ENCODE data around the gene SAMD9L.
"Not testable (repeated sequence)": the region's sequence is repeated elsewhere in the genome, so short reads cannot be mapped to it uniquely, and the experiment has no call there.

Gene SAMD9L

DNA sequence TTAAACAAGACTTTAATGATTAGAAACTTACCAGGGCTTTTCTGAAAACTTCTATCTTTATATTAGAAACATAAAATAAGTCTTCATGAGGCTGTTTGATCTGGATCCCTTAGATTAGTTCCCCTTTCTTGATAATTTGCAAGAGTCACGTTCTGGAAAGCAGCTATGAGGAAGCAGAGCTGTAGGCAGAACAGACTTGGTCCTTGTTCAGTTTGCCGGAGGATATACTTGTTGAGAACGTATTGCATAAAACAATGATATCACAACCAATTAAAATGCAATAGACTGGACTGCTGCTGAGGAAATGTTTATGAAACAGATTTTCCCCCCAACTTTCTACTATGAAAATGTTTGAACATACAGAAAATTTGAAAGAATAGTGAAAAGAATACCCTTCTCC is 2.8 kb downstream of the SAMD9L start:
- TF ChIP-seq, protein P1, sequence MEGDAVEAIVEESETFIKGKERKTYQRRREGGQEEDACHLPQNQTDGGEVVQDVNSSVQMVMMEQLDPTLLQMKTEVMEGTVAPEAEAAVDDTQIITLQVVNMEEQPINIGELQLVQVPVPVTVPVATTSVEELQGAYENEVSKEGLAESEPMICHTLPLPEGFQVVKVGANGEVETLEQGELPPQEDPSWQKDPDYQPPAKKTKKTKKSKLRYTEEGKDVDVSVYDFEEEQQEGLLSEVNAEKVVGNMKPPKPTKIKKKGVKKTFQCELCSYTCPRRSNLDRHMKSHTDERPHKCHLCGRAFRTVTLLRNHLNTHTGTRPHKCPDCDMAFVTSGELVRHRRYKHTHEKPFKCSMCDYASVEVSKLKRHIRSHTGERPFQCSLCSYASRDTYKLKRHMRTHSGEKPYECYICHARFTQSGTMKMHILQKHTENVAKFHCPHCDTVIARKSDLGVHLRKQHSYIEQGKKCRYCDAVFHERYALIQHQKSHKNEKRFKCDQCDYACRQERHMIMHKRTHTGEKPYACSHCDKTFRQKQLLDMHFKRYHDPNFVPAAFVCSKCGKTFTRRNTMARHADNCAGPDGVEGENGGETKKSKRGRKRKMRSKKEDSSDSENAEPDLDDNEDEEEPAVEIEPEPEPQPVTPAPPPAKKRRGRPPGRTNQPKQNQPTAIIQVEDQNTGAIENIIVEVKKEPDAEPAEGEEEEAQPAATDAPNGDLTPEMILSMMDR (IDR thresholded peaks at IDR 0.05): no peak
- Mint-ChIP-seq H3K27me3 (ENCODE audit: low read depth, poor library complexity) (peaks cover 10% of the 10 kb centered on the region), H3K4me3 (no peak overlapping the region), H3K36me3 (ENCODE audit: low read depth) (no peaks in the 10 kb centered on the region), H3K27ac (no peak overlapping the region), H3K9me3 (no peaks in the 10 kb centered on the region), H3K4me1 (no peaks in the 10 kb centered on the region)
- DNase-seq: no peak

DNA sequence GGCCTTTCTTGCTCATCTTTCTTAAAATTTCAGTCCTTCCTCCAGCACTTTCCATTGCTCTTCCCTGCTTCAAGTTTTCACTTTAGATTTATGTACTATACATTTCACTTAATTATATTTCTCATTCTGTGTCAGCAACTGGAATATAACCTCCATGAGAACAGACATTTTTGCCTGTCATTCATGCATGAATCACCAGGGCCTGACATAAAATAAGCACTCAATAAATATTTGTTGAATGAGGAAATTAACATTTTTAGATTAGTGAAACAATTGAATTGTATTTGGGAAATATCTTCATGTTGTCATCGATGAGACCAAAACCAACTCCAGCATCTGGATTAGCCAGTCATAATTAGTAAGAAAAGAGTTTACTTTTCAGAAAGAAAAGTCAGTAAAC is 6.1 kb downstream of the SAMD9L start:
- H3K4me1 Mint-ChIP-seq: no peaks in the 10 kb centered on the region
- DNase-seq: no peak
- no peaks in the 10 kb centered on the region for H3K9me3 Mint-ChIP-seq
- H3K4me3 Mint-ChIP-seq: no peak overlapping the region
- H3K36me3 Mint-ChIP-seq (ENCODE audit: low read depth): no peaks in the 10 kb centered on the region
- H3K27me3 Mint-ChIP-seq (ENCODE audit: low read depth, poor library complexity): peaks cover 10% of the 10 kb centered on the region
- TF ChIP-seq, protein P1 (IDR thresholded peaks at IDR 0.05): no peak
- no peak overlapping the region for H3K27ac Mint-ChIP-seq

DNA sequence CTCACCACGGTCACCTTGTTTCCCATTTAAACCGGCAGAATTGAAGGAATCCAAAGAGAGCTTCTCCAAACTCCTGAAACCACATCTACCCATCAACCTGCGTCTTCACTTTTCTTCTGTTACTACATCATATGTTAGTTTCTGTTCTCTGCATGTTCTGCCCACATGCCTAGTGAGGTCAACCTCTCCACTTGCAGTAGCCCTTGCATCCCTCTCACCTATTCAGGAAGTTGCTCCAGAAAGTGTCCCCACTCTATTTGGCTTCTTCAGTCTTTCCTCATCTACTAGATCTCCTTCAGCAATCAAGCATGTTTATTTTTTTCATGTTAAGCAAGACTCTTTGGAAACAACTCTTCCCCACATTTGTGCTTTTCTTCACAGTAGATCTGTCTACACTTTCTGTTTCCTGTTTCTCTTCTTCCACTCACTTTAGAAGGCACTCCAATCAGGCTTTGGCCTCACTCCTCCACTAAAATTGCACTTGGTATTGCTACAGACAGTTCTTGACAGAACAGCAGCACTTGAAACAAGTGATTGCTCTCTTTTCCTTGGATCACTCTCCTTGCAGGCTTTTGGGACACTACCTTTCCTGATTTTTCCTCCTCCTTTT is 7.5 kb downstream of the SAMD9L start:
- Mint-ChIP-seq H3K4me1 (no peaks in the 10 kb centered on the region), H3K27ac (no peak overlapping the region), H3K36me3 (ENCODE audit: low read depth) (no peaks in the 10 kb centered on the region), H3K4me3 (no peak overlapping the region), H3K9me3 (no peaks in the 10 kb centered on the region), H3K27me3 (ENCODE audit: low read depth, poor library complexity) (peaks cover 10% of the 10 kb centered on the region)
- TF ChIP-seq, protein P1 (IDR thresholded peaks at IDR 0.05): no peak
- DNase-seq: no peak

DNA sequence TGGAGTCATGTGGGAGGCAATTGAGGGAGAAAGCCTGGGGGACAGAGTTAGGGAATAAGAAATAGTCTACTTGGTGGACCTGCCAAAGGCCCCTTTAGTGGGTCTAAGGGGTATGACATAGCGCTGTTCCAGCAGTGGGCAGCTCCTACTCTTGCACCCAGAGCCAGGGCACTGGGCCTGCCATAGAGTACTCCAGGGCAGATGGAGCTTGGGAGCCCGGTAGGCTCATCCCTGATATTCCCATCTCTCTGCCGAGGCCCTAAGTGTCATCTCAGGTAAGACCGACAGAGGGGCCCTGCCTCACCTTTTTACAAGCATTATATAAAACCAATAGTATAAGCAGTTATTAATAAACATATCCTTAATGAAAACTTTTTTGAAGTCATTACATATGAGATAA is 9.6 kb downstream of the SAMD9L start:
- TF ChIP-seq, protein P1 (IDR thresholded peaks at IDR 0.05): no peak
- peaks cover 31% of the 10 kb centered on the region for H3K27me3 Mint-ChIP-seq (ENCODE audit: low read depth, poor library complexity)
- no peaks in the 10 kb centered on the region for H3K9me3 Mint-ChIP-seq
- DNase-seq: no peak
- H3K27ac Mint-ChIP-seq: no peak overlapping the region
- H3K4me1 Mint-ChIP-seq: no peaks in the 10 kb centered on the region
- no peak overlapping the region for H3K4me3 Mint-ChIP-seq
- H3K36me3 Mint-ChIP-seq (ENCODE audit: low read depth): no peaks in the 10 kb centered on the region

DNA sequence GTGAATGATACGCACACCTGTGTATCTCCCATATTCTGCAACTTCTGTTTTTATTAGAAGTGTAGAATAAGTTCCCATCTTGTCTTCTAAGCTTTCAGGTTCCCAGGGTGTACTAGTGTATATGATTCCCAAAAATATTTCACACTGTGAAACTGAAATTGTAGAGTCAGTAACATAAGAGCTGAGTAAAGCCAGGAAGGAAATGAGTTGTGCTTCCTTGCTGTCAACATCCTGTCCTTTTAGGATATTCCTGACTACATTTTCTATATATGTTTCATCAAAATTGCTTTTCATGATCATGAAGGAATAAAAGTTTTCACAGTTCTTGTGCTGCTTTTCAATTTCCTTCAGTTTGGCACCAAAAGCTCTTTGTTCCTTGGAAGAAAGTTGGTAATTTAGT is 15.2 kb downstream of the SAMD9L start:
- no peaks in the 10 kb centered on the region for H3K4me1 Mint-ChIP-seq
- no peaks in the 10 kb centered on the region for H3K36me3 Mint-ChIP-seq (ENCODE audit: low read depth)
- H3K27me3 Mint-ChIP-seq (ENCODE audit: low read depth, poor library complexity): peaks cover 52% of the 10 kb centered on the region
- no peak for DNase-seq
- H3K27ac Mint-ChIP-seq: no peak overlapping the region
- H3K9me3 Mint-ChIP-seq: peaks cover 4% of the 10 kb centered on the region
- H3K4me3 Mint-ChIP-seq: no peak overlapping the region
- TF ChIP-seq, protein P1 (IDR thresholded peaks at IDR 0.05): no peak

DNA sequence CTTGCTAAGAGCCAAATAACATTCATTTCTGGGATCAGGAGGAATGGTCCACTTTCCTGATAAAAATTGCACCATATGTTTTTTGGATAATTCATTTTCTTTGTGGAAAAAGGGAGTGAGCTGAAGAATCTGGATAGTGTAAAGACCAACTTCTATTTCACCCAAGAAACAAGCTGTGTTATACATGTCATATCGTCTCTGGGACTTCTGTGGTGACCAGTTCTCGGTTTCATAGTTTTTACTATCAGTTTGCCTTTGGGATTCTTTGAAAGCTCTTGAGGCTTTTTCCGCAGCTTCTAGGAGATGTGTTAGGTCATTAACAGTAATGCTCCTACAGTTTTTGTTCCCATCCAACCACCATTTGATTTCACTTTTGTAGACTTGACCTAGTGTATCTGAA is 16.0 kb downstream of the SAMD9L start:
- Mint-ChIP-seq H3K4me3 (no peak overlapping the region), H3K36me3 (ENCODE audit: low read depth) (no peaks in the 10 kb centered on the region), H3K9me3 (peaks cover 4% of the 10 kb centered on the region), H3K27me3 (ENCODE audit: low read depth, poor library complexity) (peaks cover 52% of the 10 kb centered on the region), H3K27ac (no peak overlapping the region), H3K4me1 (no peaks in the 10 kb centered on the region)
- TF ChIP-seq, protein P1 (IDR thresholded peaks at IDR 0.05): no peak
- DNase-seq: no peak

DNA sequence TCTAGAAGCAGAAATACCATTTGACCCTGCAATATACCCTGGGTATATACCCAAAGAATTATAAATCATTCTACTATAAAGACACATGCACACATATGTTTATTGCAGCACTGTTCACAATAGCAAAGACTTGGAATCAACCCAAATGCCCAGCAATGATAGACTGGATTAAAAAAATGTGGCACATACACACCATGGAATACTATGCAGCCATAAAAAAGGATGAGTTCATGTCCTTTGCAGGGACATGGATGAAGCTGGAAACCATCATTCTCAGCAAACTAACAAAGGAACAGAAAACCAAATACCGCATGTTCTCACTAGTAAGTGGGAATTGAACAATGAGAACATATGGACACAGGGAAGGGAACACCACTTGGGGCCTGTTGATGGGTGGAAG is 21.2 kb downstream of the SAMD9L start:
- not testable (repeated sequence) for H3K4me3 Mint-ChIP-seq; H3K36me3 Mint-ChIP-seq (ENCODE audit: low read depth); H3K4me1 Mint-ChIP-seq; DNase-seq; H3K27ac Mint-ChIP-seq
- peaks cover 34% of the 10 kb centered on the region for H3K27me3 Mint-ChIP-seq (ENCODE audit: low read depth, poor library complexity)
- peaks cover 22% of the 10 kb centered on the region for H3K9me3 Mint-ChIP-seq

DNA sequence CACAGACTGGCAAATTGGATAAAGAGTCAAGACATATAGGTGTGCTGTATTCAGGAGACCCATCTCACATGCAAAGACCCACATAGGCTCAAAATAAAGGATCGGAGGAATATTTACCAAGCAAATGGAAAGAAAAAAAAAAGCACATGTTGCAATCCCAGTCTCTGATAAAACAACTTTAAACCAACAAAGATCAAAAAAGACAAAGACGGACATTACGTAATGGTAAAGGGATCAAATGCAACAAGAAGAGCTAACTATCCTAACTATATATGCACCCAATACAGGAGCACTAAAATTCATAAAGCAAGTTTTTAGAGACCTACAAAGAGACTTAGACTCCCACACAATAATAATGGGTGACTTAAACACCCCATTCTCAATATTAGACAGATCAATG is 24.7 kb downstream of the SAMD9L start:
- H3K27me3 Mint-ChIP-seq (ENCODE audit: low read depth, poor library complexity): peaks cover 16% of the 10 kb centered on the region
- not testable (repeated sequence) for DNase-seq; H3K27ac Mint-ChIP-seq; H3K4me3 Mint-ChIP-seq; H3K36me3 Mint-ChIP-seq (ENCODE audit: low read depth); H3K4me1 Mint-ChIP-seq
- H3K9me3 Mint-ChIP-seq: peaks cover 32% of the 10 kb centered on the region
